Right atrium auricular region (tissue), 2 donors: ENCODE results near the gene GOLGB1. TPM values are rescaled to one million over a fixed set of nuclear protein-coding genes. Genes with fewer than 3 reads are reported as not detected.
"Not testable (repeated sequence)": the region's sequence is repeated elsewhere in the genome, so short reads cannot be mapped to it uniquely, and the experiment has no call there.

Experiments used
- DNase-seq: peaks from one replicate; pipeline ENCODE4 v3.0.0-alpha.2; 2019; ENCODE audit warnings: low spot score
- H3K27ac ChIP-seq, 2 donors: fragments of 200-600 bp; sonication (generic); 1 replicate in 1 of 2; 2 replicates in 1 of 2; pipeline ENCODE4 v1.5.1; 2016 to 2019
- H3K27me3 ChIP-seq, 2 donors: fragments of 200-600 bp; sonication (generic); one replicate each; pipeline versions ENCODE4 v1.5.1 to v1.6.0; 2017 to 2019
- H3K36me3 ChIP-seq: fragments of 200-600 bp; sonication (generic); one replicate; pipeline ENCODE4 v1.5.1; 2016
- H3K4me1 ChIP-seq, 2 donors: fragments of 200-600 bp; sonication (generic); one replicate each; pipeline versions ENCODE4 v1.5.1 to v1.6.0; 2017 to 2019
- H3K4me3 ChIP-seq, 2 donors: fragments of 200-600 bp; sonication (generic); 1 replicate in 1 of 2; 2 replicates in 1 of 2; pipeline ENCODE4 v1.5.1; 2017 to 2019; ENCODE audit warnings: mild to moderate bottlenecking in 1 of 2, moderate library complexity in 1 of 2
- H3K9me3 ChIP-seq, 2 donors: fragments of 200-600 bp; sonication (generic); one replicate each; pipeline ENCODE4 v1.5.1; 2019
- total RNA-seq, 2 donors: library from RNA; depleted of rRNA; stranded (reverse); fragments of >200 nt; gene quantifications; one replicate each; pipeline ENCODE4 v1.1.0, GENCODE V29; 2016
- TF ChIP-seq, protein P1 (sequence below), 2 donors: fragments of 200-600 bp; sonication (generic); IDR thresholded peaks; one replicate each; pipeline ENCODE4 v1.5.1; 2019; ENCODE audit warnings: antibody characterized with exemption in 2 of 2

The GOLGB1 gene
- total RNA-seq, 2 donors from 2014 or later = 44.1 to 49.6 TPM

DNA sequence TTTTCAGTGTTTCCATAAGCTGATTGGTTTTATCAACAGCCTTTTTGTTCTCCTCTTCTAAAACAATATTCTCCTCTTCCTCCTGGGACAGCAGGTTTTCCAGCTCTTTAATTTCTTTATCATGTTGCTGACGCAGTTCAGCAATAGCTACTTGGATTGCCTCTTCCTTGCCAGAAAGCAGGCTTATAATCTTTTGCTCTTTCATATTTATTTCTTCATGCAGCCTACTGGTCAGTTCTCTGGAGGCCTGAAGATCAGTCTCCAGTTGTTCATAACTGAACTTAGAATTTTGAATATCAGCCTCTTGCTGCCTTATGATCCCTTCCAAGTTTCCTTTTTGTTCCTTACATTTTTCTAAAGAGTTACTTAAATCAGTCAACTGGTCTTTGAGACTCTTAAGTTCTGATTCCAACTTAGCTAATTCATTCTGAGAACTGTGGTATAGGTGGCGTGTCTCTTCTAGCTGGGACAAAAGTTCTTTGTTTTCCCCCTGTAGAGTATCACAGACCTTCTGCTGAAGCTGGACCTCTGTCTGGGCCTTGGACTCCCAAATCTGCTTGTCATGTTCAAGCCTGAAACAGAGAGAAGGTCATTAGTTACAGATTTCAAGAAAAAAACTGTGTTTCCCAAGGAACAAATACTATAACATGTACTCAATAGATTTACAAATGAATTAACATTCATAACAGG, 57.4 kb downstream of the GOLGB1 start:
- no peak for DNase-seq
- Histone ChIP-seq H3K27ac (peak overlapping the region in 1 of 2 donors; percentile 6), H3K36me3 (peaks cover 42% of the 10 kb centered on the region)

DNA sequence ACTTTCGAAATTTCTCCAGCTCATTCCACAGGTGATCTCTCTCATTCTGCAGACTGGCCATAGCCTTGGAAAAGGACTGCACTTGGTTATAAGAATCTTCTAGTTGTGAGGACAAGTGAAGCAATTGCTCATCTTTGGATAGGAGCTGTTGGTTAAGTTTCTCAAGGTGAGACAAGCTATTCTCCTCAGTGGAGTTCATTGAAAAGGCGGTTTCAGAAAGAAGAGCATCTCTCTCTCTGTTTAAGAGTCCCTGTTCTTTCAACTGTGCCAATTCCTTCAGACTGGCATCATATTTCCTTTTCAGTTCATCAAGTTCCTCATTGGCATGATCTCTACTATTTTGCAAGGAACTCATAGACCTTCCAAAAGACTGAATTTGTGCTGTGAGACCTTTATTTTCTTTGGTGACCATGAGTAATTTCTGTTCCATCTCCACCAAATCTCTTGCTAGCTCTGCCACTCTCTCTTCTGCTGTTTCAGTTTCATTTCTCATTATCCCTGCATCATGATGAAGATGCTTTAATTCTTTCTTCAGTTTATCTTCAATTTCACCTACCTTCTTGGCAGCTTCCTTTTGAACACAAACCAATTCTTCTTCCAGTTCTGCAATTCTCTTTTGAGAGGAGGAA, 58.6 kb downstream of the GOLGB1 start:
- DNase-seq = no peak
- H3K27me3 ChIP-seq = no peaks in the 10 kb centered on the region
- H3K4me1 ChIP-seq = peaks cover 0 to 11% of the 10 kb centered on the region in 2 donors
- H3K36me3 ChIP-seq = peaks cover 42% of the 10 kb centered on the region
- H3K9me3 ChIP-seq = no peaks in the 10 kb centered on the region
- TF ChIP-seq, protein P1, sequence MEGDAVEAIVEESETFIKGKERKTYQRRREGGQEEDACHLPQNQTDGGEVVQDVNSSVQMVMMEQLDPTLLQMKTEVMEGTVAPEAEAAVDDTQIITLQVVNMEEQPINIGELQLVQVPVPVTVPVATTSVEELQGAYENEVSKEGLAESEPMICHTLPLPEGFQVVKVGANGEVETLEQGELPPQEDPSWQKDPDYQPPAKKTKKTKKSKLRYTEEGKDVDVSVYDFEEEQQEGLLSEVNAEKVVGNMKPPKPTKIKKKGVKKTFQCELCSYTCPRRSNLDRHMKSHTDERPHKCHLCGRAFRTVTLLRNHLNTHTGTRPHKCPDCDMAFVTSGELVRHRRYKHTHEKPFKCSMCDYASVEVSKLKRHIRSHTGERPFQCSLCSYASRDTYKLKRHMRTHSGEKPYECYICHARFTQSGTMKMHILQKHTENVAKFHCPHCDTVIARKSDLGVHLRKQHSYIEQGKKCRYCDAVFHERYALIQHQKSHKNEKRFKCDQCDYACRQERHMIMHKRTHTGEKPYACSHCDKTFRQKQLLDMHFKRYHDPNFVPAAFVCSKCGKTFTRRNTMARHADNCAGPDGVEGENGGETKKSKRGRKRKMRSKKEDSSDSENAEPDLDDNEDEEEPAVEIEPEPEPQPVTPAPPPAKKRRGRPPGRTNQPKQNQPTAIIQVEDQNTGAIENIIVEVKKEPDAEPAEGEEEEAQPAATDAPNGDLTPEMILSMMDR (IDR thresholded peaks at IDR 0.05) = no peak
- no peak overlapping the region for H3K4me3 ChIP-seq
- no peak overlapping the region for H3K27ac ChIP-seq

More for the DNA sequence above, 57.4 kb downstream of the GOLGB1 start:
- Histone ChIP-seq H3K27me3 (no peaks in the 10 kb centered on the region), H3K9me3 (no peaks in the 10 kb centered on the region), H3K4me3 (no peak overlapping the region), H3K4me1 (peaks cover 0 to 23% of the 10 kb centered on the region in 2 donors)
- TF ChIP-seq, protein P1 (IDR thresholded peaks at IDR 0.05) = no peak

DNA sequence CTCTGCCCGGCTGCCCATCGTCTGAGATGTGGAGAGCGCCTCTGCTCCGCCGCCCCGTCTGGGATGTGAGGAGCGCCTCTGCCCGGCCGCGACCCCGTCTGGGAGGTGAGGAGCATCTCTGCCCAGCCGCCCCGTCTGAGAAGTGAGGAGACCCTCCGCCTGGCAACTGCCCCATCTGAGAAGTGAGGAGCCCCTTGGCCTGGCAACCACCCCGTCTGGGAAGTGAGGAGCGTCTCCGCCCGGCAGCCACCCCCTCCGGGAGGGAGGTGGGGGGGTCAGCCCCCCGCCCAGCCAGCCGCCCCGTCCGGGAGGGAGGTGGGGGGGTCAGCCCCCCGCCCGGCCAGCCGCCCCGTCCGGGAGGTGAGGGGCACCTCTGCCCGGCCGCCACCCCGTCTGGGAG, 60.8 kb downstream of the GOLGB1 start:
- H3K4me1 ChIP-seq, H3K9me3 ChIP-seq, H3K27ac ChIP-seq, H3K27me3 ChIP-seq, H3K4me3 ChIP-seq, DNase-seq: not testable (repeated sequence)
- H3K36me3 ChIP-seq = peaks cover 37% of the 10 kb centered on the region

DNA sequence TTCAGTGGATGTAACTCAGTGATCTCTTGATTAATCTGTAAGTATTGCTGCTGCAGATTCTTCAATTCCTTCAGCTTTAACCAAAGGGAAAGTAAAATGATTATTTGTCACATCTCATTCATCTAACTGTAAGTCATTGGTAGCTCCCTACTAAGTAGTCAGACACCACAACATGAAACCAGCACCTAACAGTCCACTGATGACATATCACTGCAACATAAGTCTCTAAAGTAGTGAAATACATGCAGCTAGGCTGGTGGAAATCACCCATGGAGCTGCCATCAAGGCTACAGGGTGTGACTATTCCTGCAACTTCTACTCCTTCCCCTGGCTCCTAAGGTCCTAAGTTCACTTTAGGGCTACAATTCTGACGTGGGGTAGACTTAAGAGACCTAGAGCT, 67.7 kb downstream of the GOLGB1 start:
- Histone ChIP-seq H3K9me3 (peaks cover 0 to 7% of the 10 kb centered on the region in 2 donors), H3K27me3 (no peaks in the 10 kb centered on the region), H3K36me3 (peaks cover 44% of the 10 kb centered on the region), H3K4me1 (no peaks in the 10 kb centered on the region), H3K4me3 (no peak overlapping the region), H3K27ac (no peak overlapping the region)
- DNase-seq = no peak
- TF ChIP-seq, protein P1 (IDR thresholded peaks at IDR 0.05) = no peak

DNA sequence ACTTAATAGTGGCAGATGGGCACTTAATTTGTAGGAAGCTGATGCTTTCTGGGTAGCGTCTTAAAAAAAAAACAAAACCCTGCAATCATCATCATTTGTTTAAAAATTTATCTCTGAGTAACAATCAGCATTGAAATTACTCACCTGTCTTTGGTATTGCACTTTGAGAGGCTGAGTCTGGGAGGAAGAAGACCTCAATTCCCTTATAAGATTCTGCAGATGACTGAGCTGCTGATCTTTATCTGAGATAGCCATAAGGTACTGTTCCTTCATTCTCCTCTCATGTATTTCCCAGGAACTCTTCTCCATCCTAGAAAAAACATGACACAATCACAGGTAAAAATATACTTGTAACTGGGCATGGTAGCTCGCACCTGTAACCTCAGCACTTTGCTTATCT, 72.4 kb downstream of the GOLGB1 start:
- H3K36me3 ChIP-seq = peaks cover 76% of the 10 kb centered on the region
- DNase-seq = no peak
- H3K27ac ChIP-seq = no peak overlapping the region
- no peak overlapping the region for H3K4me3 ChIP-seq
- H3K27me3 ChIP-seq = no peaks in the 10 kb centered on the region
- TF ChIP-seq, protein P1 (IDR thresholded peaks at IDR 0.05) = no peak
- no peaks in the 10 kb centered on the region for H3K4me1 ChIP-seq
- H3K9me3 ChIP-seq = no peaks in the 10 kb centered on the region

DNA sequence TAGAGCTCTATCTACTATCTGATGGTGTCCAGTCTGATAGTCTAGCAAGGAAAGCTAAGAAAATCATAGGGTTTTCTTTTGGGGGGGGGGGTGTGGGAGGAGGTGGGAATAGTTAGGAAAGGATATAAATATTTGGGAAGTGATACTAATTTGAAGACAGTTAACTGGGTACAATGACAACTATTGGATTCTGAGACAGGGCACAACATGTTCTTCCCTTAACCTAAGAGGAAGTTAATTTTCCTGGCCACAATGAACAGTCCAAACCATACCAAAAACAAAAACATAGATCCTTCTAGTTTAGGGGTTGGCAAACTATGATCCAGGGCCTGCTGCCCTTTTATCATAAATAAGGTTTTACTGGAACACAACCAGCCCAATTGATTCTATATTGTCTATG, 78.9 kb downstream of the GOLGB1 start:
- no peak for DNase-seq
- H3K27ac ChIP-seq = no peak overlapping the region
- H3K27me3 ChIP-seq = no peaks in the 10 kb centered on the region
- no peaks in the 10 kb centered on the region for H3K9me3 ChIP-seq
- H3K4me1 ChIP-seq = peaks cover 0 to 7% of the 10 kb centered on the region in 2 donors
- TF ChIP-seq, protein P1 (IDR thresholded peaks at IDR 0.05) = no peak
- peaks cover 71% of the 10 kb centered on the region for H3K36me3 ChIP-seq
- H3K4me3 ChIP-seq = no peak overlapping the region
